Mesothelial cell of epicardium (in vitro differentiated cells): Measurements from ENCODE around the gene NSD1. TPM values are rescaled to one million over a fixed set of nuclear protein-coding genes. Genes with fewer than 3 reads are reported as not detected.
"Not testable (repeated sequence)": the region's sequence is repeated elsewhere in the genome, so short reads cannot be mapped to it uniquely, and the experiment has no call there.

Experiments
- DNase-seq, 2 experiments: peaks; one replicate each; pipeline ENCODE4 v3.0.0; 2021; ENCODE audit warnings: low spot score in 2 of 2; ENCODE audit not compliant: unreplicated experiment in 2 of 2
- H3K27ac Mint-ChIP-seq: 2 replicates; pipeline ENCODE4 v1.8.0; 2021; ENCODE audit warnings: mixed read lengths
- H3K27me3 Mint-ChIP-seq: 2 replicates; pipeline ENCODE4 v1.8.0; 2021; ENCODE audit warnings: low read depth, mixed read lengths
- H3K36me3 Mint-ChIP-seq: 2 replicates; pipeline ENCODE4 v1.8.0; 2021; ENCODE audit warnings: mixed read lengths
- H3K4me1 Mint-ChIP-seq: 2 replicates; pipeline ENCODE4 v1.8.0; 2021; ENCODE audit warnings: mixed read lengths
- H3K4me3 Mint-ChIP-seq: 2 replicates; pipeline ENCODE4 v1.8.0; 2021; ENCODE audit warnings: mild to moderate bottlenecking, moderate library complexity, mixed read lengths
- H3K9me3 Mint-ChIP-seq: 2 replicates; pipeline ENCODE4 v1.8.0; 2021; ENCODE audit warnings: mixed read lengths
- total RNA-seq: library from RNA; stranded (reverse); gene quantifications from 3 replicates; pipeline ENCODE4 v1.2.1, GENCODE V29; 2021
- TF ChIP-seq, protein P1 (sequence below): fragments of 200-600 bp; sonication (generic); IDR thresholded peaks from one replicate; pipeline ENCODE4 v1.5.0; 2021; ENCODE audit warnings: antibody characterized with exemption; ENCODE audit not compliant: unreplicated experiment

NSD1 gene
- total RNA-seq, 1 donor from 2014 or later, result 164 TPM

DNA sequence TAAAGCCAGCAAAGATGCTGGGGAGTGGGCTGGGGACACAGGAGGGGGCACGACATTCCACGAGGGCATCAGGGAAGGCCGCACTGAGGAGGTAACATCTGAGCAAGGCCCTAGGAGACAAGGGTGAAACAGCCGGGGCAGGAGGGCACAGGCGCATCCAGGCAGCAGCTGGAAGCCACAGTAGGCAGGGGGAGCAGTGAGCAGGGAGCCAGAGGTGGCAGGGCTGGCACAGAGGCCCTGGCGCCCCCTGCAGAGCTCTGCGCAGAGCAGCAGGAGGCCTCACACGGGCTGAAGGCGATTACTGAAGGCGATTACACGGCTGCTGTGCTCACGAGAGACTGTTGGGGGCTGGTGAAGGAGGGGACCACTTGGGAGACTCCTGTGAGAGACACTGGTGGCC, 202.5 kb downstream of the NSD1 start:
- Mint-ChIP-seq H3K9me3 (no peaks in the 10 kb centered on the region), H3K27me3 (no peaks in the 10 kb centered on the region), H3K36me3 (peaks cover 25% of the 10 kb centered on the region), H3K4me1 (no peaks in the 10 kb centered on the region), H3K27ac (no peak overlapping the region), H3K4me3 (no peak overlapping the region)
- TF ChIP-seq, protein P1, sequence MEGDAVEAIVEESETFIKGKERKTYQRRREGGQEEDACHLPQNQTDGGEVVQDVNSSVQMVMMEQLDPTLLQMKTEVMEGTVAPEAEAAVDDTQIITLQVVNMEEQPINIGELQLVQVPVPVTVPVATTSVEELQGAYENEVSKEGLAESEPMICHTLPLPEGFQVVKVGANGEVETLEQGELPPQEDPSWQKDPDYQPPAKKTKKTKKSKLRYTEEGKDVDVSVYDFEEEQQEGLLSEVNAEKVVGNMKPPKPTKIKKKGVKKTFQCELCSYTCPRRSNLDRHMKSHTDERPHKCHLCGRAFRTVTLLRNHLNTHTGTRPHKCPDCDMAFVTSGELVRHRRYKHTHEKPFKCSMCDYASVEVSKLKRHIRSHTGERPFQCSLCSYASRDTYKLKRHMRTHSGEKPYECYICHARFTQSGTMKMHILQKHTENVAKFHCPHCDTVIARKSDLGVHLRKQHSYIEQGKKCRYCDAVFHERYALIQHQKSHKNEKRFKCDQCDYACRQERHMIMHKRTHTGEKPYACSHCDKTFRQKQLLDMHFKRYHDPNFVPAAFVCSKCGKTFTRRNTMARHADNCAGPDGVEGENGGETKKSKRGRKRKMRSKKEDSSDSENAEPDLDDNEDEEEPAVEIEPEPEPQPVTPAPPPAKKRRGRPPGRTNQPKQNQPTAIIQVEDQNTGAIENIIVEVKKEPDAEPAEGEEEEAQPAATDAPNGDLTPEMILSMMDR, result no peak
- DNase-seq, result no peak

- Mint-ChIP-seq H3K36me3 (peaks cover 30% of the 10 kb centered on the region), H3K27me3 (no peaks in the 10 kb centered on the region), H3K9me3 (no peaks in the 10 kb centered on the region), H3K4me3 (no peak overlapping the region), H3K4me1 (no peaks in the 10 kb centered on the region), H3K27ac (no peak overlapping the region)
- TF ChIP-seq, protein P1, result no peak
- no peak for DNase-seq
Observed at GRCh38 chr5:177336603-177337494, 203.3 kb downstream of the NSD1 start.

DNA sequence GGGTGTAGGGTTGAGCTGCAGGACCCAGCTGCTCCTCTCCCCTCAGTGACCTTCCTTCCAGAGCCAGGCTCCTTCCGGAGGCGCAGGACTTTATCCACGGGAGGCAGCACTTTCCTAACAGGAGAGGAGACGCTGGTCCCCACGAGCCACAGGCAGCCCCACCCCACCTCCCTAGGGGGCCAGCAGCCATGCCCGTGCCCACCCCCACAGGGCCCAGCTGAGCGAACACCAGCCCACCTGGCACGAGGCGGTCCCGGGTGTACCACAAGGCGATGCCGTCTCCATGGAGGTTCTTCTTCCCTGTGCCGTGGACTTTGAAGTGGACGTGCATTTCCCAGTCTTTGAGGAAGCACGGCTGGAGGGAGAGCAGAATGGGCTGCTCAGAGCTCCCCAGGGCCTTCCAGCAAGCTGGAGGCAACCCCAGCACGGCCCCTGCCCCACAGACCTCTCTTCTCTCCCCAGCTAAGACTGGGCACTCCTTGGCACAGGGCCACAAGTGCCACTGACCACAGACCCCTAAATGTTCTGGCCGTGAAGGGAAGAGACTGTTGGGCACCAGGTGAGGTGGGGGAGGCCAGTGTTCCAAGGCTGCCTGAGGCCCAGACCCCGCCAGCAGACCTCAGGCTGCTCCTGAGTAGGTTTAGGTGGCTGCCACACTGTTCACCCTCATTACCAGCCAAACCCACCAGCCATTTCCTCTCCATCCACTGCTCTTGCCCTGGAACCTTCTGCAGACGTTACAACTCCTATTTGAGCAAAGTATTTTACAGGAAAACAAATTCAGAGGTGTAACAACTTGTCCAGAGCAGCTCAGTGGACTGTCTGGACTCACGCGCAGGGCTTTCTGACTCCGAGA, 204.9 kb downstream of the NSD1 start:
- DNase-seq, result no peak
- Mint-ChIP-seq H3K9me3 (no peaks in the 10 kb centered on the region), H3K27me3 (no peaks in the 10 kb centered on the region), H3K27ac (no peak overlapping the region), H3K36me3 (peaks cover 31% of the 10 kb centered on the region), H3K4me1 (no peaks in the 10 kb centered on the region), H3K4me3 (no peak overlapping the region)
- TF ChIP-seq, protein P1, result no peak

GRCh38 chr5:177339107-177339638, 205.6 kb downstream of the NSD1 start:
- Mint-ChIP-seq H3K4me3 (no peak overlapping the region), H3K9me3 (no peaks in the 10 kb centered on the region), H3K27me3 (no peaks in the 10 kb centered on the region), H3K4me1 (no peaks in the 10 kb centered on the region), H3K36me3 (peaks cover 27% of the 10 kb centered on the region), H3K27ac (no peak overlapping the region)
- DNase-seq, result no peak
- TF ChIP-seq, protein P1, result no peak

DNA sequence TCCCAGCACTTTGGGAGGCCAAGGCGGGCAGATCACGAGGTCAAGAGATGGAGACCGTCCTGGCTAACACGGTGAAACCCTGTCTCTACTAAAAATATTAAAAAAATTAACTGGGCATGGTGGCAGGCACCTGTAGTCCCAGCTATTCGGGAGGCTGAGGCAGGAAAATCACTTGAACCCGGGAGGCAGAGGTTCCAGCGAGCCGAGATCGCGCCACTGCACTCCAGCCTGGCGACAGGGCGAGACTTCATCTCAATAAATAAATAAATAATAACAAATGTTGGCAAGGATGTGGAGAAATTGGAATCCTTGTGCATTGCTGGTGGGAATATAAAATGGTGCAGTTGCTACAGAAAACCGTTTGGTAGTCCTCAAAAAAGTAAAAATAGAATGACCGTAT, 209.4 kb downstream of the NSD1 start:
- H3K4me3 Mint-ChIP-seq, H3K9me3 Mint-ChIP-seq, DNase-seq, H3K4me1 Mint-ChIP-seq, H3K27me3 Mint-ChIP-seq, H3K27ac Mint-ChIP-seq: not testable (repeated sequence)
- peaks cover 22% of the 10 kb centered on the region for H3K36me3 Mint-ChIP-seq
